HFFc6 (cell line): Measurements from ENCODE around the gene ASB10. TPM values are rescaled to one million over a fixed set of nuclear protein-coding genes. Genes with fewer than 3 reads are reported as not detected.

Source experiments
- DNase-seq: peaks from one replicate; pipeline ENCODE4 v3.0.0-alpha.2; 2018
- H3K27ac Mint-ChIP-seq: 2 replicates; pipeline ENCODE4 v1.8.0; 2020; ENCODE audit warnings: mild to moderate bottlenecking, mixed read lengths
- H3K27me3 Mint-ChIP-seq: 2 replicates; pipeline ENCODE4 v1.8.0; 2021; ENCODE audit warnings: mild to moderate bottlenecking, moderate library complexity, mixed read lengths; ENCODE audit not compliant: insufficient read depth
- H3K36me3 Mint-ChIP-seq: 2 replicates; pipeline ENCODE4 v1.8.0; 2021; ENCODE audit warnings: low read depth, mixed read lengths
- H3K4me1 Mint-ChIP-seq: 2 replicates; pipeline ENCODE4 v1.8.0; 2020; ENCODE audit warnings: low read depth, mixed read lengths
- H3K4me3 Mint-ChIP-seq: 2 replicates; pipeline ENCODE4 v1.8.0; 2020; ENCODE audit warnings: mild to moderate bottlenecking, moderate library complexity, mixed read lengths
- H3K9me3 Mint-ChIP-seq: 2 replicates; pipeline ENCODE4 v1.8.0; 2020; ENCODE audit warnings: mild to moderate bottlenecking, mixed read lengths
- total RNA-seq, 6 experiments: library from RNA; stranded (reverse); fragmentation: NEBNext Ultra II Directional; extraction: Animal tissue kit (Norgen Biotek cat#: 25700); gene quantifications; 2 replicates in 1 of 6; 3 replicates in 5 of 6; pipeline ENCODE4 v1.2.3, GENCODE V29; 2021
- TF ChIP-seq, protein P1 (sequence below): fragments of 200-600 bp; sonication (generic); IDR thresholded peaks from 2 replicates; pipeline ENCODE4 v1.5.0; 2021; ENCODE audit warnings: antibody characterized with exemption, mild to moderate bottlenecking

ASB10 gene
- total RNA-seq, 6 experiments from 2014 or later: not detected

DNA sequence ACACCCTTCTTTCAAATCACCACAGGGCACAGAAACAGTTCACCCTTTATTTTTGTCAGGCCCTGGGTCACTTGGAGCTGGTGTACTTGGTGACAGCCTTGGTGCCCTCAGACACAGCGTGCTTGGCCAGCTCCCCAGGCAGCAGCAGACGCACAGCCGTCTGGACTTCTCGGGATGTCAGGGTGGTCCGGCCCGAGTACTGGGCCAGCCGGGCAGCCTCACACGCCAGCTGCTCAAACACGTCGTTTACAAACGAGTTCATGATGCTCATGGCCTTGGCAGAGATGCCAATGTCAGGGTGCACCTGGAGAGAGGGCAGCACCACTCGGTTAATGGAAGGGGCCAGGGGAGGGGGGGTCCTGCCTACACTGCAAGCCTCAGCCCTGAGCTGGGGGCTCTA is 20.8 kb upstream of the ASB10 start:
- H3K27ac Mint-ChIP-seq: no peak overlapping the region
- TF ChIP-seq, protein P1, sequence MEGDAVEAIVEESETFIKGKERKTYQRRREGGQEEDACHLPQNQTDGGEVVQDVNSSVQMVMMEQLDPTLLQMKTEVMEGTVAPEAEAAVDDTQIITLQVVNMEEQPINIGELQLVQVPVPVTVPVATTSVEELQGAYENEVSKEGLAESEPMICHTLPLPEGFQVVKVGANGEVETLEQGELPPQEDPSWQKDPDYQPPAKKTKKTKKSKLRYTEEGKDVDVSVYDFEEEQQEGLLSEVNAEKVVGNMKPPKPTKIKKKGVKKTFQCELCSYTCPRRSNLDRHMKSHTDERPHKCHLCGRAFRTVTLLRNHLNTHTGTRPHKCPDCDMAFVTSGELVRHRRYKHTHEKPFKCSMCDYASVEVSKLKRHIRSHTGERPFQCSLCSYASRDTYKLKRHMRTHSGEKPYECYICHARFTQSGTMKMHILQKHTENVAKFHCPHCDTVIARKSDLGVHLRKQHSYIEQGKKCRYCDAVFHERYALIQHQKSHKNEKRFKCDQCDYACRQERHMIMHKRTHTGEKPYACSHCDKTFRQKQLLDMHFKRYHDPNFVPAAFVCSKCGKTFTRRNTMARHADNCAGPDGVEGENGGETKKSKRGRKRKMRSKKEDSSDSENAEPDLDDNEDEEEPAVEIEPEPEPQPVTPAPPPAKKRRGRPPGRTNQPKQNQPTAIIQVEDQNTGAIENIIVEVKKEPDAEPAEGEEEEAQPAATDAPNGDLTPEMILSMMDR: no peak
- no peaks in the 10 kb centered on the region for H3K9me3 Mint-ChIP-seq
- H3K36me3 Mint-ChIP-seq: no peaks in the 10 kb centered on the region
- peaks cover 32% of the 10 kb centered on the region for H3K27me3 Mint-ChIP-seq
- no peak for DNase-seq
- no peaks in the 10 kb centered on the region for H3K4me1 Mint-ChIP-seq
- H3K4me3 Mint-ChIP-seq: no peak overlapping the region

DNA sequence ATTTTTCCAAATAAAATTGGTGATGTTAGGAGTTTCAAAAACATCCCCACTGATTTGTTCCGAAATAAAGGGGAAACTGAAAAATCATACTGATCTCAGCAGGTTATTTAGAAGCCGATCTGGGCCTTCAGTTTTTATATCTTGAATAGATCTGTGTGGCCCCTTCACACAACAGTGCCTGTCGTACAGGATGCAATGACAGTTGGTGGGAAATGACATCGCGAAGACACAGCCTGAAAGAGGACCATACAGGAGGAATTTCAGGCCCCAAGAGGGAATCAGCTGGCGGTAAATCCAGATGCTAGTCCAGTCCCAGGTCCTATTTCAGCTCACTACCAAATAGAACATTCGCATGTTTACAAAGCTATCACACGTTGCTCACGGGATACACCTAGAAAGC is 20.3 kb upstream of the ASB10 start:
- Mint-ChIP-seq H3K27ac (no peak overlapping the region), H3K4me3 (no peak overlapping the region), H3K27me3 (peaks cover 37% of the 10 kb centered on the region), H3K9me3 (no peaks in the 10 kb centered on the region), H3K4me1 (no peaks in the 10 kb centered on the region), H3K36me3 (no peaks in the 10 kb centered on the region)
- TF ChIP-seq, protein P1: no peak
- DNase-seq: no peak

DNA sequence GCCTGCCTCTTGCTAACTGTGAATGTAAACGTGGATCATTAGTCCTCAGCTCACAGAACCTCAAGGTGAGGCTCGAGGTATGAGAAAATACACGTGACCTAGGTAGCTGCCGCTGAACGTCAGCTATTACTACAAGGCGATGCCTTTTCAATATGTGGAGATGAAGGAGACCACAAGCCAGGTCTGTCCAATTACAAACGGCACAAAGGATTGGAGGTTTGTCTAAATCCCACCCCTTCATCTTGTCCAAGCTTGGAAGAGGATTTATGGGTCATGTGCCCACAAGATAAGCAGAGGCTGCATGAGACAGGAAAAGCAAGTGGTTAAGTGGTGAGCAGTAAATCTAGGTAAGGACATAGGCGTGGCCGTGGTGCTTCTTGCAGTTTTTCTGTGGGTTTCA is 19.9 kb upstream of the ASB10 start:
- Mint-ChIP-seq H3K4me3 (no peak overlapping the region), H3K9me3 (no peaks in the 10 kb centered on the region), H3K27ac (no peak overlapping the region), H3K4me1 (no peaks in the 10 kb centered on the region), H3K27me3 (peaks cover 40% of the 10 kb centered on the region), H3K36me3 (no peaks in the 10 kb centered on the region)
- TF ChIP-seq, protein P1: no peak
- DNase-seq: no peak

DNA sequence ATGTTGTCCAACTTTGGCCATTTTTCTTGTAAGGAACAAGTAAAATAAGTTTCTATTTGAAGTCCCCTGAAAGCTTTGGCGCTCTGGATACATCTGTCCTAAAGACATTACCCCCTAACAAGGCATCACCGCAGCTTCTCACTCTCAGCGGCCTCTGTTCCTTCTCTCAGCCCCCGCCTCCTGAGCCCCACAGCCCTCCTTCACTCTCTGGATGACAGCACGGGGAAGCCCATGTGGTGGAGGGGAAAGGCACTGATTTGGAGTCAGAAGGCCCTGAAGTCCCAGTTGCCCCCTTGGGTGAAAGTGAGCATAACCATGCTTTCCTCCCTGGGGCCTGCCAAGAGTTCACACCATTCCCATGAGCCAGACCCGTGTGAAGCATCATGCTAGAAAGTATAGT is 18.7 kb upstream of the ASB10 start:
- Mint-ChIP-seq H3K27ac (no peak overlapping the region), H3K4me3 (no peak overlapping the region), H3K36me3 (no peaks in the 10 kb centered on the region), H3K27me3 (peaks cover 43% of the 10 kb centered on the region), H3K4me1 (no peaks in the 10 kb centered on the region), H3K9me3 (no peaks in the 10 kb centered on the region)
- no peak for DNase-seq
- TF ChIP-seq, protein P1: no peak

DNA sequence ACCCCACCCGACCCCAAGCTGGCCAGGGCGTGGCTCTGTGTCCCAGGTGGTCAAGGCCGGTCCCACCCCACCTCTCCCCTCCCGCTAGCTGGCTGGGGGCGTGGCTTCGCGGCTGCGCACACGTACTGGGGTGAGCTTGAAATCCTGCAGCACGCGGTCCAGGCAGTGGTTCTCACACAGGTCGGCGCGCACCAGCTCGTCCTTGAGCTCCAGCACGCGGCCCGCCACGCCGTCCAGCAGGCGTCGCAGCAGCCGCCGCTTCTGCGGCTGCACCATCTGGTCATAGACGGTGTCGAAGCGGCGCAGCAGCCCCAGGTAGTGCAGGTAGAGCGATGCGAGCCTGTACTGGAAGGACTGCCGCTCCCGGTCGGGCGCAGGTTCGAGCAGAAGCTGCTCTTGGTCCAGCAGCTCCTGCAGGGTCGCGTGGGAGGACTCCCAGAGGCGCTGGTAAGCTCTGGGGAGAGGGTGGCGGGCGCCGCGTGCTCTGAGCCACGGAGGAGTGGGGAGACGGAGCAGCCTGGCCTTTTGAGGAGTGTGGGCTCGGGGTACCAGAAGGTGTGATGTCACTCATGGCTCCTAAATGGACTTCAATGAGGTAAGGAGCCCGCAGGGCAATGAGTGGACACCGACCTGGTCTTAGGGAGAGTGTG is 17.5 kb upstream of the ASB10 start:
- Mint-ChIP-seq H3K4me1 (no peaks in the 10 kb centered on the region), H3K27me3 (peaks cover 50% of the 10 kb centered on the region), H3K4me3 (no peak overlapping the region), H3K9me3 (no peaks in the 10 kb centered on the region), H3K27ac (no peak overlapping the region), H3K36me3 (no peaks in the 10 kb centered on the region)
- DNase-seq: no peak
- TF ChIP-seq, protein P1: no peak
